GM12878 (cell line): ENCODE results near the gene PIK3R5.

Experiments used
- EZH2 ChIP-seq: IDR thresholded peaks from 2 replicates; pipeline ENCODE4 v1.6.1; 2012; ENCODE audit warnings: low read depth, mild to moderate bottlenecking, control low read depth, inconsistent platforms, low read length, borderline replicate concordance; ENCODE audit not compliant: control insufficient read depth
- PAX5 ChIP-seq: IDR thresholded peaks from 2 replicates; pipeline ENCODE4 v1.6.1; 2011; ENCODE audit warnings: low read depth, low read length, borderline replicate concordance
- SMC3 ChIP-seq: IDR thresholded peaks from 2 replicates; pipeline ENCODE4 v1.6.1; 2011; ENCODE audit warnings: low read length, improper control_type of control experiment, borderline replicate concordance
- TF ChIP-seq, protein P1 (sequence below), 3 experiments: IDR thresholded peaks in 2 of 3; conservative IDR thresholded peaks in 1 of 3; 2 replicates each; pipeline ENCODE4 v1.5.1; 2011; ENCODE audit warnings: low read depth in 3 of 3, low read length in 3 of 3, mild to moderate bottlenecking in 3 of 3, control low read depth in 2 of 3, moderate library complexity in 2 of 3, inconsistent platforms in 1 of 3, mixed read lengths in 1 of 3; ENCODE audit not compliant: control insufficient read depth in 2 of 3, insufficient read depth in 1 of 3; ENCODE audit errors: extremely low read depth in 1 of 3
- TF ChIP-seq, protein P2 (sequence below): IDR thresholded peaks from 2 replicates; pipeline ENCODE4 v1.6.1; 2012; ENCODE audit warnings: mild to moderate bottlenecking, low read depth, low read length

DNA sequence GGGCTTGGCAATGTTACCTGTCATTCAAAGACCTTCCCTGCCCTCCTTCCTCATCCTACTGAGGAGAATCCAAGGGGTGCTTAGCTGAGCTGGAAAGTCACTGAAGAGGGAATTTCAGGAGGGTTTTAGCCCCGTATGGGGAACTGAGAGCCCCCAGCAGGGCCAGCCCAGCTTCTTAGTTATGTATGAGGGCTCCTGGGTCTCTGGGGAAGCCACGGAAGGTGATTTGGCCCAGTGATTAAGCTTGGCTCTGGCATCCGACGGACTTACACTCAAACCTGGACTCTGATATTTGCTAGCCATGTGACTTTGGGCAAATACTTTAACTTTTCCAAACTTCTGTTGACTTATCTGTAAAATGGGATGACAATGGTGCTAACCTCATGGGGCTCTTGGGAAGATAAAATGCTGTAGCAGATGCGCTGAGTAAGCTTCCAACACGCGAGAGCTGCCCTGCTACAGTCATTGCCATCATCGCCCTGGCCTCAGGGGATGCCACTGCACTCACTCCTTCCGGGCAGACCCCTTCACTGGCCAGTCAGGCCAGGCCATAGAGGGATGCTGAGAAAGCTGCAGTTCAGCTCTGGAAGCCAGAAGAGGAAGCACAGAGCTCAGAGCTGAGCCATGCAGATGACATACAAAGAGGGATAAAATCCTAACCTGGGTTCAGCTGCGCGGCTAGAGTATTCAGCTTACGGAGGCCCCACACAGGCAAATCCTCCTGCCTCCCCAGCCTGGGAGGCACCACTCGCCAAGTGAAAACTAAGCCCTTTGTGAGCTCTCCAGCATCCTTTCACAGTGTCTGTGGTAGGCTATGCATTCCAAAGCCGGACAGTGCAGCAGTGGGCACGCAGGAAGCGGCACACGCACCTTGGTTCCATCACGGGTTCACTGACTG is 53.2 kb downstream of the PIK3R5 start:
- TF ChIP-seq EZH2 (no peak), SMC3 (no peak), PAX5 (no peak)
- TF ChIP-seq, protein P1, sequence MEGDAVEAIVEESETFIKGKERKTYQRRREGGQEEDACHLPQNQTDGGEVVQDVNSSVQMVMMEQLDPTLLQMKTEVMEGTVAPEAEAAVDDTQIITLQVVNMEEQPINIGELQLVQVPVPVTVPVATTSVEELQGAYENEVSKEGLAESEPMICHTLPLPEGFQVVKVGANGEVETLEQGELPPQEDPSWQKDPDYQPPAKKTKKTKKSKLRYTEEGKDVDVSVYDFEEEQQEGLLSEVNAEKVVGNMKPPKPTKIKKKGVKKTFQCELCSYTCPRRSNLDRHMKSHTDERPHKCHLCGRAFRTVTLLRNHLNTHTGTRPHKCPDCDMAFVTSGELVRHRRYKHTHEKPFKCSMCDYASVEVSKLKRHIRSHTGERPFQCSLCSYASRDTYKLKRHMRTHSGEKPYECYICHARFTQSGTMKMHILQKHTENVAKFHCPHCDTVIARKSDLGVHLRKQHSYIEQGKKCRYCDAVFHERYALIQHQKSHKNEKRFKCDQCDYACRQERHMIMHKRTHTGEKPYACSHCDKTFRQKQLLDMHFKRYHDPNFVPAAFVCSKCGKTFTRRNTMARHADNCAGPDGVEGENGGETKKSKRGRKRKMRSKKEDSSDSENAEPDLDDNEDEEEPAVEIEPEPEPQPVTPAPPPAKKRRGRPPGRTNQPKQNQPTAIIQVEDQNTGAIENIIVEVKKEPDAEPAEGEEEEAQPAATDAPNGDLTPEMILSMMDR (IDR thresholded peaks at IDR 0.05 in 2 of 3, conservative IDR thresholded peaks at IDR 0.05 in 1 of 3; ENCODE audit: control insufficient read depth in 2 of 3, extremely low read depth in 1 of 3, insufficient read depth in 1 of 3, low read depth in 3 of 3, low read length in 3 of 3): no peak
- TF ChIP-seq, protein P2, sequence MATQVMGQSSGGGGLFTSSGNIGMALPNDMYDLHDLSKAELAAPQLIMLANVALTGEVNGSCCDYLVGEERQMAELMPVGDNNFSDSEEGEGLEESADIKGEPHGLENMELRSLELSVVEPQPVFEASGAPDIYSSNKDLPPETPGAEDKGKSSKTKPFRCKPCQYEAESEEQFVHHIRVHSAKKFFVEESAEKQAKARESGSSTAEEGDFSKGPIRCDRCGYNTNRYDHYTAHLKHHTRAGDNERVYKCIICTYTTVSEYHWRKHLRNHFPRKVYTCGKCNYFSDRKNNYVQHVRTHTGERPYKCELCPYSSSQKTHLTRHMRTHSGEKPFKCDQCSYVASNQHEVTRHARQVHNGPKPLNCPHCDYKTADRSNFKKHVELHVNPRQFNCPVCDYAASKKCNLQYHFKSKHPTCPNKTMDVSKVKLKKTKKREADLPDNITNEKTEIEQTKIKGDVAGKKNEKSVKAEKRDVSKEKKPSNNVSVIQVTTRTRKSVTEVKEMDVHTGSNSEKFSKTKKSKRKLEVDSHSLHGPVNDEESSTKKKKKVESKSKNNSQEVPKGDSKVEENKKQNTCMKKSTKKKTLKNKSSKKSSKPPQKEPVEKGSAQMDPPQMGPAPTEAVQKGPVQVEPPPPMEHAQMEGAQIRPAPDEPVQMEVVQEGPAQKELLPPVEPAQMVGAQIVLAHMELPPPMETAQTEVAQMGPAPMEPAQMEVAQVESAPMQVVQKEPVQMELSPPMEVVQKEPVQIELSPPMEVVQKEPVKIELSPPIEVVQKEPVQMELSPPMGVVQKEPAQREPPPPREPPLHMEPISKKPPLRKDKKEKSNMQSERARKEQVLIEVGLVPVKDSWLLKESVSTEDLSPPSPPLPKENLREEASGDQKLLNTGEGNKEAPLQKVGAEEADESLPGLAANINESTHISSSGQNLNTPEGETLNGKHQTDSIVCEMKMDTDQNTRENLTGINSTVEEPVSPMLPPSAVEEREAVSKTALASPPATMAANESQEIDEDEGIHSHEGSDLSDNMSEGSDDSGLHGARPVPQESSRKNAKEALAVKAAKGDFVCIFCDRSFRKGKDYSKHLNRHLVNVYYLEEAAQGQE: no peak
